Caco-2 (cell line): ENCODE results near the gene AHCYL2. TPM values are rescaled to one million over a fixed set of nuclear protein-coding genes. Genes with fewer than 3 reads are reported as not detected.

Experiments used
- BruUV-seq: library from RNA; stranded (reverse); fragments of 400-500 nt; replicated peaks from 2 replicates; lab custom pipeline; 2021; lab: Mats Ljungman, UMichigan
- CTCF ChIA-PET: fragments of 300-600 bp; sonication (Branson Sonifier 250); formaldehyde crosslinking; loops from one replicate; lab custom pipeline; 2022; ENCODE audit warnings: antibody characterized with exemption; lab: Charles Lee
- POLR2A ChIA-PET: fragments of 300-600 bp; sonication (Branson Sonifier 250); formaldehyde crosslinking; loops from one replicate; lab custom pipeline; 2022; ENCODE audit warnings: antibody characterized with exemption; lab: Charles Lee
- DNase-seq, 2 experiments: peaks; one replicate each; pipeline versions ENCODE4 v3.0.0 to v3.0.0-alpha.2; 2020 to 2022
- H3K27me3 ChIP-seq: replicated peaks from 2 replicates; pipeline ENCODE4 v1.6.0; 2011; ENCODE audit warnings: low read length; ENCODE audit not compliant: control insufficient read depth, insufficient read depth
- H3K36me3 ChIP-seq: 2 replicates; pipeline ENCODE4 v1.5.1; 2011; ENCODE audit warnings: low read length; ENCODE audit not compliant: control insufficient read depth, insufficient read depth
- H3K4me1 ChIP-seq: fragments of 250-450 bp; sonication (Bioruptor Pico); 2 replicates; pipeline ENCODE4 v1.5.1; 2020; ENCODE audit warnings: mild to moderate bottlenecking
- H3K4me3 ChIP-seq: 2 replicates; pipeline ENCODE4 v1.5.1; 2011; ENCODE audit warnings: low read depth, mild to moderate bottlenecking, control low read depth, low read length
- H3K9me3 ChIP-seq: fragments of 250-450 bp; sonication (Bioruptor Pico); 2 replicates; pipeline ENCODE4 v1.5.1; 2020; ENCODE audit warnings: mild to moderate bottlenecking, moderate library complexity
- H3K27ac Mint-ChIP-seq: one replicate; pipeline ENCODE4 v1.8.0; 2022; ENCODE audit warnings: mixed read lengths; ENCODE audit not compliant: unreplicated experiment
- H3K27me3 Mint-ChIP-seq: one replicate; pipeline ENCODE4 v1.8.0; 2022; ENCODE audit warnings: mixed read lengths; ENCODE audit not compliant: insufficient read depth, unreplicated experiment
- H3K36me3 Mint-ChIP-seq: one replicate; pipeline ENCODE4 v1.8.0; 2022; ENCODE audit warnings: mild to moderate bottlenecking, mixed read lengths; ENCODE audit not compliant: insufficient read depth, unreplicated experiment
- H3K4me1 Mint-ChIP-seq: one replicate; pipeline ENCODE4 v1.8.0; 2022; ENCODE audit warnings: low read depth, mixed read lengths; ENCODE audit not compliant: unreplicated experiment
- H3K4me3 Mint-ChIP-seq: one replicate; pipeline ENCODE4 v1.8.0; 2022; ENCODE audit warnings: mild to moderate bottlenecking, moderate library complexity, mixed read lengths; ENCODE audit not compliant: unreplicated experiment
- H3K9me3 Mint-ChIP-seq: one replicate; pipeline ENCODE4 v1.8.0; 2022; ENCODE audit warnings: mixed read lengths; ENCODE audit not compliant: unreplicated experiment
- intact Hi-C: fragments of 100-400 bp; cut with micrococcal nuclease; formaldehyde crosslinking; loops from one replicate; pipeline ENCODE4 v1.10.0; 2022; ENCODE audit not compliant: unreplicated experiment
- total RNA-seq: library from RNA; stranded (reverse); gene quantifications from 2 replicates; pipeline ENCODE4 v1.2.3, GENCODE V29; 2022
- TF ChIP-seq, protein P1 (sequence below), 2 experiments: fragments of 200-600 bp in 1 of 2; IDR thresholded peaks; 1 replicate in 1 of 2; 2 replicates in 1 of 2; pipeline versions ENCODE4 v1.5.1 to v1.8.0; 2011 to 2022; ENCODE audit warnings: antibody characterized with exemption in 1 of 2, control low read depth in 1 of 2, inconsistent platforms in 1 of 2, low read depth in 1 of 2, low read length in 1 of 2, mild to moderate bottlenecking in 1 of 2, moderate library complexity in 1 of 2; ENCODE audit not compliant: insufficient read depth in 1 of 2, severe bottlenecking in 1 of 2, unreplicated experiment in 1 of 2

Gene AHCYL2
- total RNA-seq, 1 experiment from 2014 or later = 15.8 TPM

DNA sequence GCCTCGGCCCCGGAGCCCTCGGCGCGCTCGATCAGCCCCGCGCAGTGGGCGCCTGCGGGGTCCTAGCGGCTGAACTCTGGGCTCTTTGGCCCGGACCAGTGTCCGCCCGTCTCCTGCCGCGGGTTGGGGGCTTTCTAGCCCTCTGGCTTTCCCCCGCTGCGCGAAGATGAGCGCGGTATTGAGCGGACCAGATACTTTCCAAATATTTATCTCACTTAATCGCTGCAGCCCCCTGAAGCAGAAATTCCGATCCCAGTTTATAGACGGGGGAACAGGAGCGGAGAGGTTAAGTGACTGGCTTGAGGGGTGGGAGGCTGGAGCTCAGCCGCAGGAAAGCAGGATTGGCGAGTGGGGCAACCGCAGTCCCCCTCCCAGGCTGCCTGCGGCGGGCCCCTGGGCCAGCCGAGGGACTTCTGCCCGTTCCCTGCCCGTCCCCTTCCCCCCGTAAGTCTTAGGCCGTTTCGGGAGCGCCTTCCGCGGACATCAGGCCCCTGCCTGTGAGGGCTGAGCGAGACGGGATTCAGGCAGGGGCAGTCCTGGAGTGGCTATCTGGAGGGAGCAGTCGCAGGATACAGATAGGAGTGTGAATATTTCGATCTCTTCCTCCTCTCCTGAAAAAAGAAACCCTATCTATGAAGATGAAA, 210.0 kb downstream of the AHCYL2 start:
- BruUV-seq = no TSS peak
- DNase-seq = peak in 1 of 2 experiments; percentile 41
- intact Hi-C loops = loop anchor here (1.0 to 2.0 kb wide), 3 partner anchors 23 to 68 kb away; no protein-coding TSS in a partner anchor

GRCh38 chr7:129435414-129435829, 210.6 kb downstream of the AHCYL2 start:
- Histone ChIP-seq H3K27me3 (no peaks in the 10 kb centered on the region), H3K9me3 (no peaks in the 10 kb centered on the region), H3K36me3 (no peaks in the 10 kb centered on the region), H3K4me1 (no peaks in the 10 kb centered on the region; the same call in 1 of the 2 replicates), H3K4me3 (peak overlapping the region; percentile 87)
- no TSS peak for BruUV-seq
- Mint-ChIP-seq H3K4me3 (peak overlapping the region; percentile 99), H3K27ac (no peak overlapping the region), H3K4me1 (peaks cover 8% of the 10 kb centered on the region), H3K27me3 (peaks cover 7% of the 10 kb centered on the region), H3K36me3 (peaks cover 15% of the 10 kb centered on the region), H3K9me3 (no peaks in the 10 kb centered on the region)
- intact Hi-C loops = loop anchor here (2.0 kb wide), 2 partner anchors 37 to 69 kb away; no protein-coding TSS in a partner anchor
- TF ChIP-seq, protein P1, sequence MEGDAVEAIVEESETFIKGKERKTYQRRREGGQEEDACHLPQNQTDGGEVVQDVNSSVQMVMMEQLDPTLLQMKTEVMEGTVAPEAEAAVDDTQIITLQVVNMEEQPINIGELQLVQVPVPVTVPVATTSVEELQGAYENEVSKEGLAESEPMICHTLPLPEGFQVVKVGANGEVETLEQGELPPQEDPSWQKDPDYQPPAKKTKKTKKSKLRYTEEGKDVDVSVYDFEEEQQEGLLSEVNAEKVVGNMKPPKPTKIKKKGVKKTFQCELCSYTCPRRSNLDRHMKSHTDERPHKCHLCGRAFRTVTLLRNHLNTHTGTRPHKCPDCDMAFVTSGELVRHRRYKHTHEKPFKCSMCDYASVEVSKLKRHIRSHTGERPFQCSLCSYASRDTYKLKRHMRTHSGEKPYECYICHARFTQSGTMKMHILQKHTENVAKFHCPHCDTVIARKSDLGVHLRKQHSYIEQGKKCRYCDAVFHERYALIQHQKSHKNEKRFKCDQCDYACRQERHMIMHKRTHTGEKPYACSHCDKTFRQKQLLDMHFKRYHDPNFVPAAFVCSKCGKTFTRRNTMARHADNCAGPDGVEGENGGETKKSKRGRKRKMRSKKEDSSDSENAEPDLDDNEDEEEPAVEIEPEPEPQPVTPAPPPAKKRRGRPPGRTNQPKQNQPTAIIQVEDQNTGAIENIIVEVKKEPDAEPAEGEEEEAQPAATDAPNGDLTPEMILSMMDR (IDR thresholded peaks at IDR 0.05; ENCODE audit: insufficient read depth in 1 of 2, low read depth in 1 of 2, low read length in 1 of 2, severe bottlenecking in 1 of 2, unreplicated experiment in 1 of 2) = no peak
- ChIA-PET CTCF (interaction anchor here (3.0 kb wide), 1 partner anchor 67 kb away, joined by 24 read pairs; no protein-coding TSS in a partner anchor), POLR2A (no interaction called here)
- DNase-seq = no peak

More for the DNA sequence above, 210.0 kb downstream of the AHCYL2 start:
- Mint-ChIP-seq H3K27me3 (peaks cover 7% of the 10 kb centered on the region), H3K4me3 (peak overlapping the region; percentile 99), H3K27ac (peak overlapping the region; percentile 87), H3K9me3 (no peaks in the 10 kb centered on the region), H3K4me1 (peaks cover 8% of the 10 kb centered on the region), H3K36me3 (peaks cover 15% of the 10 kb centered on the region)
- POLR2A ChIA-PET = interaction anchor here (0.7 kb wide), 1 partner anchor 59 kb away, joined by 5 read pairs; no protein-coding TSS in a partner anchor
- TF ChIP-seq, protein P1 (IDR thresholded peaks at IDR 0.05; ENCODE audit: insufficient read depth in 1 of 2, low read depth in 1 of 2, low read length in 1 of 2, severe bottlenecking in 1 of 2, unreplicated experiment in 1 of 2) = no peak
- Histone ChIP-seq H3K4me1 (no peaks in the 10 kb centered on the region; the same call in 1 of the 2 replicates), H3K9me3 (no peaks in the 10 kb centered on the region), H3K27me3 (no peaks in the 10 kb centered on the region), H3K4me3 (peak overlapping the region; percentile 87), H3K36me3 (no peaks in the 10 kb centered on the region)
- CTCF ChIA-PET = interaction anchor here (0.6 to 3.0 kb wide), 11 partner anchors 9 to 271 kb away, joined by 3 to 24 read pairs (median 4); no protein-coding TSS in a partner anchor

GRCh38 chr7:129436335-129436923, 211.6 kb downstream of the AHCYL2 start:
- POLR2A ChIA-PET = no interaction called here
- H3K4me3 ChIP-seq = no peak overlapping the region
- H3K4me1 ChIP-seq = no peaks in the 10 kb centered on the region; the same call in 1 of the 2 replicates
- Mint-ChIP-seq H3K4me1 (peaks cover 8% of the 10 kb centered on the region), H3K36me3 (peaks cover 15% of the 10 kb centered on the region), H3K27ac (no peak overlapping the region), H3K9me3 (no peaks in the 10 kb centered on the region), H3K4me3 (peak overlapping the region; percentile 2), H3K27me3 (peaks cover 7% of the 10 kb centered on the region)
- H3K36me3 ChIP-seq = no peaks in the 10 kb centered on the region
- TF ChIP-seq, protein P1 (IDR thresholded peaks at IDR 0.05; ENCODE audit: insufficient read depth in 1 of 2, low read depth in 1 of 2, low read length in 1 of 2, severe bottlenecking in 1 of 2, unreplicated experiment in 1 of 2) = no peak
- H3K9me3 ChIP-seq = no peaks in the 10 kb centered on the region
- TSS peak; percentile 25 for BruUV-seq
- no peaks in the 10 kb centered on the region for H3K27me3 ChIP-seq
- no peak for DNase-seq
- CTCF ChIA-PET = no interaction called here
- intact Hi-C loops = no loop called here
